ENCODE data around the gene GOLGA8A.
"Not testable (repeated sequence)": the region's sequence is repeated elsewhere in the genome, so short reads cannot be mapped to it uniquely, and the experiment has no call there.

Gene GOLGA8A, protein sequence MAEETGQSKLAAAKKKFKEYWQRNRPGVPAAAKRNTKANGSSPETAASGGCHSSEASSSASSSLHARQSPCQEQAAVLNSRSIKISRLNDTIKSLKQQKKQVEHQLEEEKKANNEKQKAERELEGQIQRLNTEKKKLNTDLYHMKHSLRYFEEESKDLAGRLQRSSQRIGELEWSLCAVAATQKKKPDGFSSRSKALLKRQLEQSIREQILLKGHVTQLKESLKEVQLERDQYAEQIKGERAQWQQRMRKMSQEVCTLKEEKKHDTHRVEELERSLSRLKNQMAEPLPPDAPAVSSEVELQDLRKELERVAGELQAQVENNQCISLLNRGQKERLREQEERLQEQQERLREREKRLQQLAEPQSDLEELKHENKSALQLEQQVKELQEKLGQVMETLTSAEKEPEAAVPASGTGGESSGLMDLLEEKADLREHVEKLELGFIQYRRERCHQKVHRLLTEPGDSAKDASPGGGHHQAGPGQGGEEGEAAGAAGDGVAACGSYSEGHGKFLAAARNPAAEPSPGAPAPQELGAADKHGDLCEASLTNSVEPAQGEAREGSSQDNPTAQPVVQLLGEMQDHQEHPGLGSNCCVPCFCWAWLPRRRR

GRCh38 chr15:34437687-34438086 lies at the start of gene GOLGA8A:
Gene GOLGA8A, minus strand, starts transcription at chr15:34437808. Its CDS starts 48,117 bp downstream, at chr15:34389691.
- DNase-seq (ENCODE audit: low read depth) = peak; percentile 63

- no peak for DNase-seq (ENCODE audit: low read depth)
Observed at GRCh38 chr15:34483644-34484043, 46.0 kb upstream of the GOLGA8A start.

- no peak for DNase-seq (ENCODE audit: low read depth)
Observed at GRCh38 chr15:34481370-34481769, 43.8 kb upstream of the GOLGA8A start.

- DNase-seq (ENCODE audit: low read depth) = no peak
Observed at GRCh38 chr15:34473840-34474239, 36.2 kb upstream of the GOLGA8A start.

DNA sequence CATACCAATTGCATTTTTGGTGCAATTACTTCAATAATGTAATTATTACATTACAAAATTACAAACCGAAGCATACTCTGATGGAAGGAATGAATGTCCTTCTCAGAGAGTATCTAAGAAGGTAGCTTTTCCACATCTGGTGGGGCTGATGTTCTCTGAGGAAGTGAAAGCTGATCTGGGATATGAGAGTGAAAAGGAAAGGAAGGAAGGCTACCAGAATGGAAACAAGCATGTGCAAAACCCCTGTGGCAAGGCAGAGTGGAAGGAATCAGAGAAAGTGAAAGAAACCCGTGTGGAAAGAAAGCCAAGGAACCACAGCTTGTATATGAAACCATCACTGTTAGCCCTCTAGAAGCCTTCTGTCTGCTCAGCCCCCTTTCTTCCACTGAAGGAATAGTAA lies 35.3 kb upstream of the GOLGA8A start:
- DNase-seq (ENCODE audit: low read depth) = no peak

DNA sequence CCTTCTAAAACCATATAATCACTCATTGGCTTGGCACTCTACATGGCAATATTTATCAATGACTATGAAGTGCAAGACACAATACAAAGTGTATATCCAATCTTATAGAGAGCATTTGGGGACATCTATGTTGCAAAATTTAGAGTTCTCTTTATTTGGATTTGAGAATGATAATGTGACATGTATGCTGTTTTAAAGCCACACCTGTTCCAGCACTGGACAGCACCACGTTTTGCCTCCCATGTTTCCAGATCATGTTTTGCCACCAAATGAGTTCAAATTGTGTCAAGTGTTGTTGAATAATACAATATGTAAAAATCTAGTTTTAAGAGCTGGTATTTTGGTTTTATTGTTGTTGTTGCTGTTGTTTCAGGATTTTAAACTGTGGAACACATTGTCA lies 33.3 kb upstream of the GOLGA8A start:
- no peak for DNase-seq (ENCODE audit: low read depth)

DNA sequence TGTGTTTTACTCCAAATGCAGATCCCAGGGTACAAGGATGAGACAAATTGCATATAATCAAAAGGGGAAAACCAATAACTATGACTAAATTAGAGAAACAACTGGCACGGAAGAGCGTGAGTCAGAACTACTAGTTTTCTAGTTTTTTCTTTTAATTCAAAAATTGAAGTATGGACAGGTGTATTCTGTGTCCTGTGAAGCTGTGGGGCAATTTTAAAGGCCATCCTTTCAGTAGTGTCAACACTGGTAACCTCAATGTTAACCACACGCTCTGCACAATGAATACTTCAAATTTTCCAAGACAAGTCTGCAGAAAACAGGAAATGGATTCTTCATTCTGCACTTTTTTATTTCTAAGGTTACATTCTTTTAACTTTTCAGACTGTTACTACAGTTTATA lies 32.5 kb upstream of the GOLGA8A start:
- no peak for DNase-seq (ENCODE audit: low read depth)

DNA sequence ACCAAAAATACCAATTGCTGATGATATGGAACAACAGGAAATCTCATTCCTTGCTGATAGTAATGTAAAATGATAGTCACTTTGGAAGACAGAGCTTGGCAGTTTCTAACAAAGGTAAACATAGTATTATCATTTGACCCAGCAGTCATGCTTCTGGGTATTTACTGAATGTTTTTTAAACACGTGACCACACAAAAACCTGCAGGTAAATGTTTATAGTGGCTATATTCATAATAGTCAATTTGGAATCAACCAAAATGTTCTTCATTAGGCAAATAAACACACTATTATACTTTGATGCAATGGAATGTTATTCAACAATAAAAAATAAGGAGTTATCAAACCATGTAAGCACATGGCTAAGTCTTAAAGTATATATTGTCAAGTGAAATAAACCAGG lies 24.1 kb upstream of the GOLGA8A start:
- no peak for DNase-seq (ENCODE audit: low read depth)

DNA sequence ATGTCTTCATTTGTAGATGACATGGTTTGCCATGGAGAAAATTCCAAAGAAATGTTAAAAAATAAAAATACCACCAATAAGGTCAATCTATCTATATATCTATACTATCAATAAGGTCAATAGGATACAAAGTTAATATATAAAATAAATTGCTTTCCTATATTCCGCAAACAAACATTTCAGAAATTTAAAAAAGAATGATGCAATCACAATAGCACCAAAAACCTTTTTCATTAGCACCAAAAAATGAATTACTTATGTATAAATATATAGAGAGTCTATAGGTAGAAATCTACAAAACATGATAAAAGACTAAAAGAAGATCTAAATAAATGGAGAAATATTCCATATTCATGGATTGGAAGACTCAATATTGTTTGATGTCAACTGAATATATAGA lies 22.8 kb upstream of the GOLGA8A start:
- DNase-seq (ENCODE audit: low read depth) = no peak

- DNase-seq (ENCODE audit: low read depth) = no peak
Observed at GRCh38 chr15:34456658-34457057, 19.1 kb upstream of the GOLGA8A start.

DNA sequence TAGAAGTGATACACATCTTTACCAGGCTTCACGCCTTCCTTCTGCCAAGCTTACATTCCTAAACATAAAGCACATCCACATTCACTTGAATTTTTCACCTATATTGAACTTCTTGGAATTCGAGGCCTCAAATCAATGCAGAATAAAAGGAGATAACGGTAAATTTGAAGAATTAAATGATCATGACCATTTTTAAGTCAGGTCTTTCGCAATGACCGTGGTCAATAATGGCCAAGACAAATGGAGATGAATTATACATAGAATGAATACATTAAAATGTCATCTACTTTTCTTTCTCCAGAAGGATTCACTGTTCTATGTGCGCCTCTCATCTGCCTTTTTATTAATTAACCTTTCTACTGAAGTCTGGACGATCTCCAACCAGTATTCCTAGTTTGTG lies 5.3 kb upstream of the GOLGA8A start:
- DNase-seq (ENCODE audit: low read depth) = no peak

DNA sequence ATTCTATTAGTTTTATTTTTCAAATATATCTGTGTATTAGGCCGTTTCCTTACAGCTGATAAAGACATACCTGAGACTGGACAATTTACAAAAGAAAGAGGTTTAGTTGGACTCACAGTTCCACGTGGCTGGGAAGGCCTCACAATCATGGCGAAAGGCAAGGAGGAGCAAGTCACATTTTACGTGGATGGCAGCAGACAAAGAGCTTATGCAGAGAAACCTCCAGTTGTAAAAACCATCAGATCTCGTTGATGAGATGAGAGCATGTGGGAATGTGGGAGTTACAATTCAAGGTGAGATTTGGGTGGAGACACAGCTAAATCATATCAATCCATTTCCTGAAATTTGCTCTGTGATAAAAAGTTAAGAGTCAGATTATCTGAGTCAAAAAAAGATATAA lies 2.3 kb upstream of the GOLGA8A start:
- DNase-seq (ENCODE audit: low read depth) = no peak

GRCh38 chr15:34436956-34437442 lies 609 bp downstream of the GOLGA8A start:
- peak; percentile 38 for DNase-seq (ENCODE audit: low read depth)

DNA sequence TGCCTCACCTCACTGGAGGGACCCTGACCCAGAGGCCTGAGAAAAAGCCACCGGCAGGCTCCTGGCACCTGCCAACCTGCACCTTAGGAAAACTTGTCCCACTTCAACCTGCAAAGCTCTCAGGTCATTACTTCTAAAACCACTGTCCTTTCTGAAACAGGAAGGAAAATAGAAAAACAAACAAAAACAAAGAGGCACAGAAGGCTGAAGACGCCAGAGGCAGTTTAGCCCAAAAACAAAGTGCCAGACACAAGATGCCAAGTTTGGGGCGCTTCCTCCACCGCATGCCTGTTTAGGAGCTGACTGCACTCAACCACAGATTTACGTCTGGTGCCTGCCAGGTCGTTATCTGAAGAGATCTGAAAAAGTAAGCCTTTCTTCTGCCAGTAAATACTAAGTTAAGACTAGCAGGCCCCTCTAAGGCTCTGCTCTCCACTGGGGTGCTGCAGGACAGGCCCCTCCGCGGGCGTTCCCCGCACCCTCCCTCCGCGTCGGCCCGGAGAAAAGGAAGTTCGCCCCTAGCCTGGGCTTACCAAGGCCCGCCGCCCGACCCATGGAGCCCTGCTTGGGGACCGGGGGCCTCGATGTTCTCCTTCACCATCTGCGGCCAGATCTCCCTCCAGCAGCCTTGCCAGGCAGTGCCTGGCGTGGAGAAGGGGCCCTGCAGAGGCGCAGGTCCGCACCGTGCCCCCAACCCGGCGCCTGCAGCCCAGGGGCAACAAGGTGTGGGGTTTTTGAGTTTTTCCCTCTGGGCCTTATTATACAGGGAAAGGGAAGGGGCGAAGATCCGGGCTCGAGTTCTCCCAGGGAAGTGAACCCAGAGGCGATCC lies 1.3 kb downstream of the GOLGA8A start:
- no peak for DNase-seq (ENCODE audit: low read depth)

GRCh38 chr15:34435658-34436057 lies 1.9 kb downstream of the GOLGA8A start:
- DNase-seq (ENCODE audit: low read depth) = no peak

DNA sequence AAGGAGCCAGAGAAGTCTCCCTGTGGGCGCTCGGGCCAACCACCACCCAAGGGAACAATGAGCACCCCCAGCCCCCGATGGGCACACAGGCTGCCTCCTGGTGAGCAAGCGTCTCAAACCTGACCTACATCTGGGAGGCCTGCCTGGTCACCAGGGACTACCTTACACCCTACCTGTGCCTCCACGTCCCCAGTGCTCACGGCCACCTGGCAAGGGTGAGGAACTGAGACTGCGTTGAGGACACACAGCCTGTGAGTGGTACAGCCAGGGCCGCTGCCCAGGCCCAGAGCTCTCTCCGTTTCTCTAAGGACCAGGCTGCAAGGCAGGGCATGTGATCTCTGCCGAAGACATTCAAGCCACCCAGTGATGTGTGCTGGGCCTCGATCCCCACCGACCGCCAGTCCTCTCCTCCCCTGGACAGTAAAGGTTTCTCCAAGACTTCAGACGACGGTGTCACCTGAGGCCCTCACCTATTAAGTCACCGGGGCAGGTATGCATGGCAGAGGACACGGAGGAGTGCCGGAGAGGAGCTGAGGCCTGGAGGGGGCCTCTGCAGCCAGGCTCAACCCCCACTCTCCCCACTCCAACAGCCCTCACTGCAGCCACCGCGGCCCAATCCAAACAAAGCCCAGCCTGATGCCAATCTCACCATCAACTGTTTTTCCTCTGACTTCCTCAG lies 2.8 kb downstream of the GOLGA8A start:
- no peak for DNase-seq (ENCODE audit: low read depth)

DNA sequence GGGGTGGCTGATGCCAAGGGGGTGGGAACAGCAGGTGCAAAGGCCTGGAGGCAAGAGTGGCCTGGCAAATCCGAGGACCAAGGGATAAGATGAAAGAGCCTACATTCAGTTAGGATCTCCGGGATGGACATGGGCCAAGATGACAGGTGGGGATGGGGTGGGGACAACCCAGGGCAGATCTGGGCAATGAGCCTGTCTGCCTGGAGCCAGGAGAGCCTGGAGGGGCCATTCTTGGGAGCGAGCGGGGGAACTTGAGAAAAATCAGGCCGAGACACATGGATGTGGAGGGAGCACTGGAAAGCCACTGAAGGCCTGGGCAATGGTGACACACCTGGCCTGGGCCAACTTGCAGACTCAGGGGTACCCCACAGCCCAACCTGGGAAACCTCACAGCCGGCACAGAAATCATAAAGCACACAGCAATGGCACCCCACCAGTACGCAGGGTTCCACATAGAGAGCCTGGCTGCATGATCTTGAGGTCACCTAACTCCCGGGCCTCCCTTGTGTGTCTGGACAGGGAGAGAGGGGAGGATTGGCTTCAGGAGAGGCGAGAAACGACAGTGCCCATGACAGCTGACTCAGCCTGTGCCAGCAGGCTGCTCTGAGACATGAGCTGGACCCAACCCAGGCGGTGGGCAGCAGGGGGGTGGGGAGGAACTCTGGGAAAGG lies 3.5 kb downstream of the GOLGA8A start:
- not testable (repeated sequence) for DNase-seq (ENCODE audit: low read depth)

- not testable (repeated sequence) for DNase-seq (ENCODE audit: low read depth)
Observed at GRCh38 chr15:34430642-34431041, 7.0 kb downstream of the GOLGA8A start.

DNA sequence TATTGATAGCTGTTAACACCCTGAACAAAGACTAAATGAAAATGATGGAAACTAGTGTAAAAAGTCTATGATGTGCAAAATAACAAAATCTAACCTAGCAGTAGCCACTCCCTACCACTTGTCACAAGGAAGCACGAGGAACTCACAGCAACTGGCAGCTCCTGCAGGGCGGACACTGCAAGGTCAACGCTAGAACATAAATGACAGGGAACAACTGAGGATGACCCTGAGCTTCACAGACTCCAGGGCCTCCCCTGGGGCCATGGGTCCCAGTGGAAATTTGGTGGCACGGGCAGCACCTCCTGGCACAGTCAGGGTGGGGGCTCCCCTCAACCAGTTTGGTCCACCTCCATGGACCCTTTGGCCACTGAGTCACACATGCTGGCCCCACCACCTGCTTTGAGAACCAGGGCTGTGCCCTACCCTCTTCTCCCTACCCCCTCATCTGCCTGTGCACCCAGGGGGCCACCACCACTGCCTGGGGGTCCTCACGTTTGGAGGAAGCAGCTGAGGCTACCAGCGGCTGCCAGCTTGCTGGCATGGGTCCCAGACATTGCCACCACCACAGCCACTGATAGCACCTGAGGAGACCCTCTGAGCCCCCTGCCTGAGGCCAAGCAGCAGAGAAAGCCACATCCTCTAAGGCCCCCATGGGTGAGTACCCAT lies 14.1 kb downstream of the GOLGA8A start:
- DNase-seq (ENCODE audit: low read depth) = not testable (repeated sequence)

GRCh38 chr15:34420953-34421352 lies 16.7 kb downstream of the GOLGA8A start:
- DNase-seq (ENCODE audit: low read depth) = not testable (repeated sequence)

GRCh38 chr15:34418435-34418834 lies 19.2 kb downstream of the GOLGA8A start:
- DNase-seq (ENCODE audit: low read depth) = not testable (repeated sequence)

Measured in fibroblast of gingiva (primary cell).